ENCODE measurements around the gene EP400.
"Not testable (repeated sequence)": the region's sequence is repeated elsewhere in the genome, so short reads cannot be mapped to it uniquely, and the experiment has no call there.

Gene EP400

DNA sequence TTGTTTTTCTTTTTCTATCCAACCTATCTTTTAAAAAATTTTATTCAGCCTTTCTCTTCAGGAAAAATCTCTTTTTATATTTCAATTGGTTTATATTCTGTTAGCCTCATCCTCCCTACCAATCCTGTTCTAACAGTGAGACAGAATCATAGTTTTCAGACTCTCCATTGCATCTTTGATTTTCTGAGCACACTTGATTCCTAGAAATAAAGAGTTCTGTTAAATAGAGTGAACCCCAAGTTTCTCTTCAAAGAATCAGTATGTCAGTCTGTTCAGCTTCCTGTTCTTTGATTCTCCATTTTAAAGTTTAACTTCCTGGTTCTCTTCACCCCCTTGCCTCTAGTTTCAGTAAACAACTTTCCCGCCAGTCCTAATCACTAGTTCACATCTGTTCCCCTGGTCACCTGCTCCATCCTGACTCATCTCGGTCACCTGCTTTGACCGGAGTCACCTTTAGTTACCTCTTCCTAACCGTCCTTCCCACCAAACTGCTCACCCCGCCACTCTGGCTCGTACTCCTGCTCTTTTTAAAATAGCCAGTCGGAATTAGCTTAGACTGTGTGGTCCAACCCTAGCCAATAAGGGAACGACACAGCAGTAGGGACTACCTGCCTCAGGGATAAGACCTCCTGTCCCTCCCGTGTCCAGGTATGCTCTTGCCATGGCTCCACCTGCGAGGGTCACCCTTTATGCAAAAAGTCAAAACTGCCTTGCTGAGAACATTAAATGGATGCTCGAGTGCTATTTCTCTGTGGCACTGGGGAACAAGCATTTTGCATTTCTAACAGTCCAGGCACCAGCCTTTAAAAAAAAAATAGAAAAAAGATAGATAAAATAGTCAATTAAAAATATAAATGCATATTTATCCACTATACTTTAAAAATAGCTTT, 146.0 kb downstream of the EP400 start:
- FAIRE-seq: no peak

DNA sequence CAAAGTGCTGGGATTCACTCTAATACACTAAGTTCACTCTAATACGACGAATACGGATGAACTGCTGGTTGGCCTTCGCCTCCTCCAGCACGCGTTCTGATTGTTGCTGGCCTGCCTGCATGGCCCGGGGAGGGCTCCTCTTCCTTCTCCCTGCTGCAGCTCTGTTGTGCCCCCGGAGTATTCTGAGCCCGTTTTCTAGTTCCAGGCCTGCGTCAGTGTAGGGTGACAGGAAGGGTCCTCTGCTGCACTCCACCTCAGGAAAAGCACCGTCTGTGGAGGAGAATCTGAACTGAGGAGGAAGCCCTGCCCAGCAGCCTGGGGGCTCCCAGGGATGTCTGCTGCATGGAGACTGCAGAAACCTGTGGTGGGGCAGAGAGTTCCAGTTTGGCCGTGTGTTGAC, 150.0 kb downstream of the EP400 start:
- no peak for FAIRE-seq

DNA sequence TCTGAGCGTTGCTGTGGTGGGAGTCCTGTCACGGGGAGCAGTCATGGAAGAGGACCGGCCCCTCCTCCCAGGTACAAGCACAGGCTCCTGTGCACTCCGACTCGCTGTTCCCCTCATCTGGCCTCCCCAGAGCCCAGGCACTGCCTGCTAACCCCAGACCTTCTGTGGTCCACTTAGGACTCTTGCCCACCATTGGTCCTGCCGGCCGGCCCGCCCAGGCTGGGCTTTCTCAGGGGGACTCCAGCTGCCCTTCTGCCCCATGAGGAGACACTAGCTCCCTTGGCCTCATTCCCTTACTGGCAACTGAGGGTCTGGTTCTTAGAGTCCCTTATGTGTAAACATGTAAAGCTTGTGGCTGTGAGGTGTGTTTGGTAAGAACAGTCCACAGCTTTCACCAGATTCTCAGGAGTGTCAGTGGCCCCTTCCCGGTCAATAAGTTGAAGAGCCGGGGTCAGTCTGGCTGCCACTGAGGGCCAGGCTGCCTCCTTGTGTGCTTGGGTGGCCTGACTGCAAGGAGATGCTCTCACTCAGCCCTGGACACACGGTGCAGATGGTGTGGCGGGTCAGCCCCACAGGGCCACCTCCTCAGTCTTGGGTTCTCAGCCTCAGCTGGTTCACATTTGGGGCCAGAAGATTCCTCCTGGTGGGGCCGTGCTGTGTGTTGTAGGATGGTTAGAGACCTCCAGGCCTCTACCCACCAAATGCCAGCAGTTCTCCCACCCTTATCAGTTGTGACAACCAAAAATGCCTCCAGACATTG, 150.7 kb downstream of the EP400 start:
- FAIRE-seq: no peak

DNA sequence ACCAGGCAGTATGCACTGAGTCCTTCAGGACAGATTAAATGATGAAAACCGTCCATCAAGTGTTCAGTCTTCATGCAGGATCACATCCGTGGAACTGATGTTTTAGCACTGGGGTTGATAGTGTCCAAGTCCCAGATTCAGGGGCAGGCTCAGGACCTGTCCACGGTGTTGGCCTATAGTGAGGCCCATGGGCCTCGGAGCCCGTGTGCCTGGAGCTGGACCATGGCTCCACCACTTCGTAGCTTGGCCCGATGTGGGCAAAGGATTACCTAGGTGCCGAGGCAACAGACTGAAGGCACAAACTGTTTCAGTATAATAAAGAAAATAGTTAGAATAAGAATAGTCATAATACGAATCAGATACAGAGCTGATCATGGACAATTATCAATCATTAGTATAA, 152.6 kb downstream of the EP400 start:
- no peak for FAIRE-seq

GRCh38 chr12:132103072-132103471, 153.3 kb downstream of the EP400 start:
- not testable (repeated sequence) for FAIRE-seq

DNA sequence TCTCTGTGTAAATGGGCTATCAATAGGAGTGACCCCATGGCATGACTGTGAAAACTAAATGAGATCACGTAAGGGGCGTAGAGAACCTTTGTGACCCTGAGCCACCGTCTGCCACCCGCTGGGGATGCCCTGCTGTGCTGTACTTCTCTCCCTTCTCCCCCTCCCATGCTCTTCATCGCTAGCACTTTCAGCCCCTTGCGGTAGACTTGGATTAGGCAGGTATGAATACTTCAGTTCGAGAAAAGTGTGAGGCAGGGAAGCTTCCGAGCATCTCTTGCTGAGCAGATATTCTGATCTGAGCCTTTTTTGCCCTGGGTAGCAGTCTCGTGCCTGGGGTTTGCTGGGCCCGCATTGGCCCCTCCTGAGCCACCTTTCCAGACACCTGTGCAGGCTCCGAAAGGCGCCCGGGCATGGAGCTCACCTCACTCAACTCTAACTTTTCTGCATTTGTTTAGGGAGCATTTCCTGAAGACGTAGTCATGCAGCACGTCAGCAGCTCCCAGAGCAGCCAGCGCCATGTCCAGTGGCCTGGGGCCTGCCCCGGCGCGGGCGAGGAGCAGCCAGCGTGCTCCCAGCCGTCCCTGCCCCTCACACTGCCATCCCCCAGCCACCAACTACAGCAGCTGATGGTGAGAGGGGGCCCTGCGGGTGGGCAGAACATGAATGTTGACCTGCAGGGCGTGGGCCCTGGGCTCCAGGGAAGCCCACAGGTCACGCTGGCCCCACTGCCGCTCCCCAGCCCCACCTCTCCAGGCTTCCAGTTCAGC, 154.0 kb downstream of the EP400 start:
- no peak for FAIRE-seq

DNA sequence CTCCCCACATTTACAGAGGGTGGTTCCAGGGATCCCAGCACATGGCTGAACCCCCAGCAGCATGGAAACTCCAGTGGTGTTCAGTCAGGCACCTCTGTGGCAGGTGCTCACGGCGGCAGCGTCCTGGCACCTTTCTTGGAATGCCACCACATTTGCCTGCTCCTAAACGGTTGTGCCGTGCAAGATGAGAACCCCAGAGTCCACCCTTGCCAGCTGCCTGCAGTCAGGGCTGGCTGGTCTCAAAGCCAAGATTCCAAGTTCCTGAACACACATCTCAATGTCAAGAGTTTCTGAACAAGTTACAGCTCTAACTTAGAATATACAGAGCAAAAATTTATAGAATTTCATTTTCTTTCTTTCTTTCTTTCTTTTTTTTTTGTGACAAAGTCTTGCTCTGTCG, 155.7 kb downstream of the EP400 start:
- no peak for FAIRE-seq

- FAIRE-seq: no peak
Observed at GRCh38 chr12:132106921-132107320, 157.2 kb downstream of the EP400 start.

DNA sequence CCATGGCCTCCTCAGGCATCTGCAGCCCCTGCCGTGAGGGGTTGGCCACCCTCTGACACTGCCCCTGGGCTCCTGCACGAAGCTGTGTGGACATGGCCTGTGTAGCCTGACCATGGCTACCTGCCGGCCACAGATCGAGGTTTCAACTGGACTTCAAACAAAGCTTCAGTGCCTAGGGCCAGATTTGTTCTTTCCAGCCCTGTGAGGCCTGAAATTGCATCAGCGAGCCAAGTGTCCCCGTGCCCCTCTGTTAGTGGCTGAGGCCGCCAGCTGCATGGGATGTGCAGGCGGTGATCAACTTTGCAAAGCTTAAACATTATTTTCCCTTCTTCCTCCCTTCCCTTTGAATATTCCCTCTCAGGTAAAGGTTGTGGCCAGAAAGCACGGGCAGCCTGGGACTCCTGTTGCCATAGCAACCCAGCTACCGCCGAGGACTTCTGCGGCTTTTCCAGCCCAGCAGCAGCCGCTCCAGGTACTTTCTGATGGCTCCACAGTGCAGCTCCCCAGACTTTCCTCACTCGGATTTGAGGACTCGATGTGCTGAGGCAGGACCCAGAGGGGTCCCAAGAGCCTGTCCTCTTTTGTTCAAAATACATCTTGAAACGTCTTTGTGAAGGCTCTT, 158.6 kb downstream of the EP400 start:
- FAIRE-seq: no peak

- FAIRE-seq: no peak
Observed at GRCh38 chr12:132109741-132110140, 160.0 kb downstream of the EP400 start.

- FAIRE-seq: no peak
Observed at GRCh38 chr12:132110677-132111076, 160.9 kb downstream of the EP400 start.

DNA sequence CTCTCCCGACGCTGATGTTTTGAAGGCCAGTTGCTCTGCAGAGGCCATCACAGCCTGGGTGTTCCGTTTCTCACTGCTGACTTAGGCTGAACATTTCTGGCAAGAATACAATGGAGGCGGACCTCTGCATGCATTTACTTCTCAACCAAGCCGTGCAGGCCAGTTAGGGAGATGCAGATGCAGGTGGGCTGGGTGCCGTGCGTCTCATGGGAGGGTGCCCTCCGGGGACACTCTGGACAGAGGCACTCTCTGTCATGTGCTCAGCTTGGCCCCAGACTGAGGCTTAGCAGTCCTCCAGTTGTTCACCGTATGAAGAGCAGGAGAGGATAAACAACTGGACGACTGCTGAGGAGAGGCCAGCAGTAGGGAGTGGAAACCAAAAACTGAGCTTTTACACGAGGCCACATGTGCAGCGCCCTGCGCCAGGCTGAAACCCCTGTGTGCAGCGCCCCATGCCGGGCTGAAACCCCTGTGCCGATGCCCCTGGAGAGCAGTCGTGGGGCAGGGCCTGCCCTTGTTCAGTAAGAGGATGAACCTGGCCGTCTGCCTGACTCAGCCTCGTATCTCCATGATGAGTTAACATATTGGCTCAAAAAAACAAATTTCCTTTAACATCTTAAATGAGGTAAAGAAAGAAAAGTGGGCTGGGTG, 162.0 kb downstream of the EP400 start:
- no peak for FAIRE-seq

- no peak for FAIRE-seq
Observed at GRCh38 chr12:132114667-132115066, 164.9 kb downstream of the EP400 start.

DNA sequence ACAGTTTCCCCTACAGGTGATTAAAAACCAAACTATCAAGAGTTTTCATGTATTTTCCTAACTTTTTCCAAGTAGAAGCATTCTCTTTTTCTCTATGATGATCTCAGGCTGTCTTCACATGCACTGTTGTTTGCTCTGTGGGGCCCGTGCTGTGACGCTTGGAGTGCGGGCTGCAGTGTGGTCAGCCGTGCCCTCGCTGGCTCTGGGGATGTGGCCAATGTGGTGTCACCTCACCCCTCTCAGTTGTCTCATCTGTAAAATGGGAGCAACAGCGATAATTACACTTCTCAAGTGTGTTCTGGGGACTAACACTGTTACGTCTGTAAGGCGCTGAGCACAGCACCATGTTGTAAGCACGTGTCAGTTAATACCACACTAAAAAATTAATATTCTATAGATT, 165.8 kb downstream of the EP400 start:
- no peak for FAIRE-seq

- no peak for FAIRE-seq
Observed at GRCh38 chr12:132116709-132117557, 167.2 kb downstream of the EP400 start.

DNA sequence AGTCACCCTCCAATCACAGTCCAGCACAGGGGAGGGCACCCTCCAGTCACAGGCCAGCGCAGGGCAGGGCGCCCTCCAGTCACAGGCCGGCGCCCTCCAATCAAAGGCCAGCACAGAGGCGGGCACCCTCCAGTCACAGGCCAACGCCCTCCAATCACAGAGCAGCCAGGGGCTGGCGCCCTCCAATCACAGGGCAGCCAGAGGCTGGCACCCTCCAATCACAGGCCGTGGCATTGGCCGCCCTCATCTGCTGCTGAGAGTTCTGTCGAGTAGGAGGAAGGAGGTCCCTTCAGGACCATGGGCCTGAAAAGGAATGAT, 167.8 kb downstream of the EP400 start:
- FAIRE-seq: no peak

DNA sequence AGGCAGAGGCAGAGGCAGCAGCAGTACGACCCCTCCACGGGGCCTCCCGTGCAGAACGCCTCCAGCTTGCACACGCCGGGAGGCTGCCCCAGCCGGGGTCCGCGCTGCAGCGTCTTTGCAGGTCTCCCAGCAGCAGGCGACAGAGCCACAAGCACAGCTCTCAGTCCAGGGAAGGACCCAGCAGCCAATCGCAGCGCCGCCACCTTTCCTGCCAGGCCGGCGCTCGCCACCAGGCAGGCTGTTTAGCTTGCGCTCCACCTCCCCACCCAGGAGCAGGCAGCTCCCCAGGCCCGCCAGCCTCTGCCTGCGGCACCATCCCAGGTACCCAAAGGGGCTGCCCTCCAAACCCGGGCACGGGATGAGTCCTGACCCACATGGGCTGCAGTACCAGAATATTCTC, 169.1 kb downstream of the EP400 start:
- no peak for FAIRE-seq

DNA sequence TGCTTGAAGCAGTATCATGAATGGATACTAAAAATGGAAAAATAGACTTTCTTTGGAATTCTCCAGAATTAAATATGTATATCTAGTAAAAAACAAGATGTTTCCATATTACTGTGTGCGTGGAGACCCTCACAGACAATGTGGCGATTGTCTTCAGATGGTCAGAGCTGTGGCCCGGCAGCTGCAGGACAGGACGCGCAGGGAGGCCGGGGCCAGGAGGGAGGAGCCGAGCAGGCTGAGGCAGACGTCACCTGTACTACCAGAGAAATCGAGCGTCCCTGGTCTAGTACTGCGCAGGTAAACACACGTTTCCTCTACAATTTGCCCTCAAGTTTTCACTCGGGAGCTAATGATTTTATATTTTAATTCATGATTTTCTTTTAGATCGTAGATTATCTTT, 171.5 kb downstream of the EP400 start:
- FAIRE-seq: no peak

DNA sequence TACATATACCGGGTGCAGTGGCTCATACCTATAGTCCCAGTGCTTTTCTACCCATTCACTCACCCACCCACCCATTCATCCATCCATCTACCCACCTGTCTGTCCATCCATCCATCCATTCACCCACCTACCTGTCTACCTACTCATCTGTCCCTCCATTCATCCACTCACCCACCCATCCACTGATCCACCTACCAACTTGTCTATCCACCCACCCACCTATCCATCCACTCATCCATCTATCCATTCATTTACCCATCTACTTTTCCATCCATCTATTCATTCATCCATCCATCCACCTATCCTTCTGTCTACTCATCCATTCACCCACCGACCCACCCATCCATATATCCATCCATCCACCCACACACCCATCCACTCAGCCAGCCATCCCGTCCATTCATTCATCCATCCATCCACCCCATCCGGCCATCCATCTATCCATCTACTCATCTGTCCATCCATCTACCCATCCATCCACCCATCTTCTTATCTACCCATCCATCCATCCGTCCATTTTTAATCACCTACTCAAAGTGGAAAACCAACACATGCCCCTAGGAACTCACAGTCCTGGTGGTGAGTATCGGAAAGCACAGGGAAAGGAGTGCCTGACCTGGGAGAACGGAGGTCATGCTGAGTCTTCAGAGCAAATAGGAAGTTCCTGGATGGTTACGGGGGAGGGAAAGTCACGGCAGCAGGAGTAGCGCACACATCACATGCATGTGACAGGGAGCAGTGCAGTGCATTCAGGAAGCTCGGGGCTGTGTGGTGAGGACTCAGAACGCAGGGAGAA, 174.4 kb downstream of the EP400 start:
- no peak for FAIRE-seq

GRCh38 chr12:132124766-132125425, 175.2 kb downstream of the EP400 start:
- FAIRE-seq: no peak

Data from colon (tissue), 2 donors.